Heart right ventricle (tissue), 16 donors: ENCODE data around the gene NR3C1. TPM values are rescaled to one million over a fixed set of nuclear protein-coding genes. Genes with fewer than 3 reads are reported as not detected.

Experiments
- ATAC-seq, 8 donors: fragments of 200-7000 bp; cut with Tn5 transposase; one replicate each; pipeline ENCODE4 v1.9.1; 2020; ENCODE audit warnings: mild to moderate bottlenecking in 8 of 8, moderate library complexity in 8 of 8, moderate number of reproducible peaks in 1 of 8
- DNase-seq, 2 donors: peaks; one replicate each; pipeline ENCODE4 v3.0.0-alpha.2; 2020
- H3K27ac ChIP-seq, 10 donors: fragments of 200-600 bp; sonication (generic) in 2 of 10; one replicate each; pipeline versions ENCODE4 v1.5.0 to v1.8.0; 2020 to 2022; ENCODE audit warnings: mild to moderate bottlenecking in 3 of 10
- H3K27me3 ChIP-seq, 7 donors: fragments of 200-600 bp; one replicate each; pipeline ENCODE4 v1.8.0; 2021 to 2022; ENCODE audit warnings: mild to moderate bottlenecking in 2 of 7
- H3K36me3 ChIP-seq, 9 donors: fragments of 200-600 bp; sonication (generic) in 1 of 9; one replicate each; pipeline versions ENCODE4 v1.5.0 to v1.8.0; 2020 to 2022; ENCODE audit warnings: mild to moderate bottlenecking in 2 of 9
- H3K4me1 ChIP-seq, 9 donors: fragments of 200-600 bp; sonication (generic) in 1 of 9; one replicate each; pipeline versions ENCODE4 v1.5.0 to v1.8.0; 2020 to 2022; ENCODE audit warnings: mild to moderate bottlenecking in 4 of 9
- H3K4me3 ChIP-seq, 10 donors: fragments of 200-600 bp; sonication (generic) in 2 of 10; one replicate each; pipeline versions ENCODE4 v1.5.0 to v1.8.0; 2020 to 2022; ENCODE audit warnings: mild to moderate bottlenecking in 7 of 10, moderate library complexity in 2 of 10
- H3K9me3 ChIP-seq, 11 donors: fragments of 200-600 bp in 10 of 11; sonication (generic) in 2 of 11; one replicate each; pipeline versions ENCODE4 v1.5.0 to v1.8.0; 2013 to 2022; ENCODE audit warnings: mild to moderate bottlenecking in 2 of 11, control low read depth in 1 of 11, moderate library complexity in 1 of 11
- CTCF ChIP-seq, 9 donors: fragments of 200-600 bp; sonication (generic) in 2 of 9; IDR thresholded peaks; one replicate each; pipeline versions ENCODE4 v1.5.0 to v1.8.0; 2021 to 2022; ENCODE audit warnings: antibody characterized with exemption in 9 of 9, mild to moderate bottlenecking in 5 of 9, moderate library complexity in 1 of 9
- WGBS, 2 donors: extraction: QIAGEN DNeasy Blood & Tissue Kit; methylation state at CpG; one replicate each; pipeline ENCODE4 v1.1.7; 2013; ENCODE audit warnings: inconsistent platforms in 1 of 2; 5-methylcytosine and 5-hydroxymethylcytosine counted together
- intact Hi-C, 10 donors: fragments of 100-400 bp; cut with DNase I; formaldehyde crosslinking; loops; one replicate each; pipeline versions ENCODE4 v1.11.1 to v1.14.2; 2022
- polyA plus RNA-seq, 2 donors: library from polyadenylated mRNA; stranded (reverse); fragments of 200-250 nt; gene quantifications; one replicate each; pipeline ENCODE4 v1.2.3, GENCODE V29; 2013
- total RNA-seq, 10 donors: library from RNA; stranded (reverse); fragmentation: NEBNext Ultra II Directional in 3 of 10; extraction: Animal tissue kit (Norgen Biotek cat#: 25700) in 3 of 10; gene quantifications; one replicate each; pipeline versions ENCODE4 v1.2.1 to v1.2.4, GENCODE V29; 2021 to 2023
- donor health status: Arrhythmogenic right ventricular cardiomyopathy.
- donor health status: ischemic (EF 13 %, LVEDD 7.1; RV severe dilation, severe dysfunction).
- donor health status: healthy with polysubstance abuse.
- donor health status: DM: no; HTN: yes; CAD: no.
- donor health status: DM: no; HTN: no; CAD: no.
- donor health status: ischemic (EF 25% LVEDD 6.9; RV normal size, moderate dysfunction).
- donor health status: ischemic (EF 25% LVEDD 5.7; RV mildly dilated, moderate dysfunction).
- donor health status: healthy.
- donor health status: DM: yes; HTN: yes; CAD: no.
- donor health status: Ischemic cardiomyopathy.
- donor health status: ischemic (EF 35%, LVEDD 5.7; RV mildly dilated, moderate dysfunction).
- donor health status: nonischemic (EF 11% LVEDD 7.7; RV severe dilation, severe dysfunction).
- donor health status: DM: yes; HTN: yes; CAD: no.
- donor health status: PGD.
- donor health status: ischemic (EF 29% LVEDD 5.4; RV normal size, mild dysfunction).
- donor health status: nonischemic (EF 23%, LVEDD 6.1; RV moderate dilation, normal function).

NR3C1 gene
- total and polyA plus RNA-seq, 12 donors = 11.0 to 62.3 (median 44.6) TPM

- Histone ChIP-seq H3K4me3 (no peak overlapping the region), H3K36me3 (no peaks in the 10 kb centered on the region), H3K9me3 (no peaks in the 10 kb centered on the region), H3K27ac (no peak overlapping the region), H3K27me3 (no peaks in the 10 kb centered on the region), H3K4me1 (peaks cover 0 to 19% (median 0%) of the 10 kb centered on the region in 9 donors)
- 91 to 95% methylated on average over 3 of the region's 3 CpGs for WGBS, 2 donors
- intact Hi-C loops = no loop called here
- ATAC-seq (no peak), DNase-seq (no peak)
- TF ChIP-seq CTCF (IDR thresholded peaks at IDR 0.05) = no peak
These were observed 22.3 kb upstream of the NR3C1 start for GRCh38 chr5:143425835-143426234.

GRCh38 chr5:143418140-143418866, 14.8 kb upstream of the NR3C1 start:
- WGBS, 2 donors = 64 to 69% methylated on average over 2 of the region's 2 CpGs
- no peaks in the 10 kb centered on the region for H3K36me3 ChIP-seq
- no peak overlapping the region for H3K4me3 ChIP-seq
- peaks cover 0 to 21% (median 12%) of the 10 kb centered on the region in 9 donors for H3K4me1 ChIP-seq
- intact Hi-C loops = loop anchor here in 2 of 10 donors (10.0 kb wide), 2 partner anchors 256 to 406 kb away; no protein-coding TSS in a partner anchor
- H3K27ac ChIP-seq = no peak overlapping the region
- no peaks in the 10 kb centered on the region for H3K27me3 ChIP-seq
- TF ChIP-seq CTCF (IDR thresholded peaks at IDR 0.05) = no peak
- DNase-seq (no peak), ATAC-seq (no peak)
- H3K9me3 ChIP-seq = no peaks in the 10 kb centered on the region

- Histone ChIP-seq H3K36me3 (no peaks in the 10 kb centered on the region), H3K4me1 (peaks cover 0 to 21% (median 12%) of the 10 kb centered on the region in 9 donors), H3K4me3 (no peak overlapping the region), H3K27me3 (no peaks in the 10 kb centered on the region), H3K9me3 (no peaks in the 10 kb centered on the region), H3K27ac (no peak overlapping the region)
- ATAC-seq = no peak
- intact Hi-C loops = loop anchor here in 2 of 10 donors (10.0 kb wide), 2 partner anchors 257 to 407 kb away; no protein-coding TSS in a partner anchor
- no peak for DNase-seq
- TF ChIP-seq CTCF (IDR thresholded peaks at IDR 0.05) = no peak
- WGBS, 2 donors = 92 to 93% methylated on average over 4 of the region's 4 CpGs
These were observed 14.1 kb upstream of the NR3C1 start for GRCh38 chr5:143417503-143418139.

- ATAC-seq (no peak), DNase-seq (no peak)
- H3K27ac ChIP-seq = no peak overlapping the region
- no peaks in the 10 kb centered on the region for H3K36me3 ChIP-seq
- H3K4me3 ChIP-seq = no peak overlapping the region
- H3K27me3 ChIP-seq = no peaks in the 10 kb centered on the region
- intact Hi-C loops = loop anchor here in 2 of 10 donors (10.0 kb wide), 2 partner anchors 258 to 408 kb away; no protein-coding TSS in a partner anchor
- TF ChIP-seq CTCF (IDR thresholded peaks at IDR 0.05) = no peak
- H3K4me1 ChIP-seq = peaks cover 0 to 21% (median 12%) of the 10 kb centered on the region in 9 donors
- no peaks in the 10 kb centered on the region for H3K9me3 ChIP-seq
These were observed 12.9 kb upstream of the NR3C1 start for GRCh38 chr5:143416411-143416810.
